ENCODE results near the gene PDE4D.

Gene PDE4D

GRCh38 chr5:59741599-59741998, 151.9 kb downstream of the PDE4D start:
- no peak for DNase-seq (ENCODE audit: low read depth)

GRCh38 chr5:59738024-59738423, 155.5 kb downstream of the PDE4D start:
- DNase-seq (ENCODE audit: low read depth) = no peak

GRCh38 chr5:59732806-59733205, 160.7 kb downstream of the PDE4D start:
- DNase-seq (ENCODE audit: low read depth) = peak; percentile 76

- DNase-seq (ENCODE audit: low read depth) = no peak
Observed at GRCh38 chr5:59732301-59732700, 161.2 kb downstream of the PDE4D start.

- no peak for DNase-seq (ENCODE audit: low read depth)
Observed at GRCh38 chr5:59731809-59732208, 161.7 kb downstream of the PDE4D start.

GRCh38 chr5:59729820-59730219, 163.7 kb downstream of the PDE4D start:
- DNase-seq (ENCODE audit: low read depth) = no peak

GRCh38 chr5:59729357-59729756, 164.2 kb downstream of the PDE4D start:
- DNase-seq (ENCODE audit: low read depth) = no peak

GRCh38 chr5:59728356-59728755, 165.2 kb downstream of the PDE4D start:
- DNase-seq (ENCODE audit: low read depth) = no peak

GRCh38 chr5:59727186-59727585, 166.3 kb downstream of the PDE4D start:
- DNase-seq (ENCODE audit: low read depth) = no peak

- DNase-seq (ENCODE audit: low read depth) = peak; percentile 21
Observed at GRCh38 chr5:59725392-59725767, 168.1 kb downstream of the PDE4D start.

- peak; percentile 69 for DNase-seq (ENCODE audit: low read depth)
Observed at GRCh38 chr5:59724482-59725391, 168.8 kb downstream of the PDE4D start.

GRCh38 chr5:59722874-59723273, 170.7 kb downstream of the PDE4D start:
- peak; percentile 76 for DNase-seq (ENCODE audit: low read depth)

GRCh38 chr5:59721741-59722140, 171.8 kb downstream of the PDE4D start:
- no peak for DNase-seq (ENCODE audit: low read depth)

GRCh38 chr5:59720063-59720462, 173.5 kb downstream of the PDE4D start:
- no peak for DNase-seq (ENCODE audit: low read depth)

- no peak for DNase-seq (ENCODE audit: low read depth)
Observed at GRCh38 chr5:59716966-59717500, 176.5 kb downstream of the PDE4D start.

- DNase-seq (ENCODE audit: low read depth) = peak; percentile 55
Observed at GRCh38 chr5:59716029-59716428, 177.5 kb downstream of the PDE4D start.

GRCh38 chr5:59715228-59715627, 178.3 kb downstream of the PDE4D start:
- no peak for DNase-seq (ENCODE audit: low read depth)

GRCh38 chr5:59713498-59713844, 180.1 kb downstream of the PDE4D start:
- DNase-seq (ENCODE audit: low read depth) = no peak

- DNase-seq (ENCODE audit: low read depth) = peak; percentile 47
Observed at GRCh38 chr5:59712836-59713497, 180.6 kb downstream of the PDE4D start.

- DNase-seq (ENCODE audit: low read depth) = peak; percentile 53
Observed at GRCh38 chr5:59711310-59711709, 182.2 kb downstream of the PDE4D start.

GRCh38 chr5:59709846-59710245, 183.7 kb downstream of the PDE4D start:
- DNase-seq (ENCODE audit: low read depth) = peak; percentile 95

- no peak for DNase-seq (ENCODE audit: low read depth)
Observed at GRCh38 chr5:59709346-59709821, 184.1 kb downstream of the PDE4D start.

GRCh38 chr5:59704936-59705335, 188.6 kb downstream of the PDE4D start:
- DNase-seq (ENCODE audit: low read depth) = no peak

Data from iris pigment epithelial cell (primary cell).